Activated CD8-positive, alpha-beta T cell treated with anti-CD3 and anti-CD28 coated beads for 36 hours (primary cell): ENCODE results near the gene PLEKHA3. TPM values are rescaled to one million over a fixed set of nuclear protein-coding genes. Genes with fewer than 3 reads are reported as not detected.
A peak's percentile ranks its signal among the peaks of the same experiment; 100 is the strongest.

ENCODE experiments used
- ATAC-seq: fragments of 200-7000 bp; cut with Tn5 transposase; one replicate; pipeline ENCODE4 v1.10.0; 2021; ENCODE audit warnings: mild to moderate bottlenecking, moderate library complexity
- CTCF ChIA-PET: fragments of 350-600 bp; sonication (Branson Sonifier 250); formaldehyde crosslinking; loops from one replicate; lab custom pipeline; 2021; ENCODE audit warnings: antibody characterized with exemption; lab: Charles Lee
- POLR2A ChIA-PET: fragments of 350-600 bp; sonication (Branson Sonifier 250); formaldehyde crosslinking; loops from one replicate; lab custom pipeline; 2021; ENCODE audit warnings: antibody characterized with exemption; lab: Charles Lee
- DNase-seq: peaks from one replicate; pipeline ENCODE4 v3.0.0-alpha.2; 2020
- H3K27ac Mint-ChIP-seq: one replicate; pipeline ENCODE4 v1.8.0; 2021; ENCODE audit warnings: mild to moderate bottlenecking, mixed read lengths
- H3K27me3 Mint-ChIP-seq: one replicate; pipeline ENCODE4 v1.8.0; 2021; ENCODE audit warnings: mixed read lengths
- H3K36me3 Mint-ChIP-seq: one replicate; pipeline ENCODE4 v1.8.0; 2021; ENCODE audit warnings: low read depth, mixed read lengths
- H3K4me1 Mint-ChIP-seq: one replicate; pipeline ENCODE4 v1.8.0; 2021; ENCODE audit warnings: low read depth, mixed read lengths
- H3K4me3 Mint-ChIP-seq: one replicate; pipeline ENCODE4 v1.8.0; 2021; ENCODE audit warnings: mild to moderate bottlenecking, moderate library complexity, mixed read lengths
- H3K9me3 Mint-ChIP-seq: one replicate; pipeline ENCODE4 v1.8.0; 2021; ENCODE audit warnings: mixed read lengths
- CTCF ChIP-seq: fragments of 200-600 bp; IDR thresholded peaks from one replicate; pipeline ENCODE4 v1.8.0; 2022; ENCODE audit warnings: antibody characterized with exemption, mild to moderate bottlenecking
- intact Hi-C: fragments of 100-400 bp; cut with micrococcal nuclease; formaldehyde crosslinking; loops from one replicate; pipeline ENCODE4 v1.10.0; 2022
- total RNA-seq, 2 experiments: library from RNA; stranded (reverse); gene quantifications; one replicate each; pipeline ENCODE4 v1.2.3, GENCODE V29; 2021

PLEKHA3 gene
- total RNA-seq, 2 experiments from 2014 or later: 21.0 to 22.2 TPM

DNA sequence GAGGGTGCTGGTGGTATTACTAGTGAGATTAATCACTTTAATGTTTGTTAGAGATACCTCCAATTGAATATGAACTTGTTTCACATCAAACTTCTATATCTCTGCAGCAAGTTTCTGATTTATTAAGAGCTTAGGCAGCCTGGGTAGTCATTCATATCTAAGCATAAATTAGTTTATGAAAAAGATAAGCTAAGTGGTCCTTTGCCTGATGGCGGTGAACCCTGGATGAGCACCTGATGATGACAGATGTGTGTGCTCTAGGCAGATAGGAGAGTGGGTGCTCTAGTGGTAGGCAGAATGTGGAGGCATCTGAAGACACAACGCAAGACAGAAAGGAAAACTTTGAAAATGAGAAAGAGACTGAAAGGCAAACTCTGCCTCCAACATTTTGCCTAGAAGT is 6.9 kb upstream of the PLEKHA3 start:
- no peak for TF ChIP-seq CTCF
- ChIA-PET CTCF (no interaction called here), POLR2A (no interaction called here)
- Mint-ChIP-seq H3K27ac (no peak overlapping the region), H3K9me3 (no peaks in the 10 kb centered on the region), H3K4me1 (peaks cover 8% of the 10 kb centered on the region), H3K27me3 (no peaks in the 10 kb centered on the region), H3K4me3 (no peak overlapping the region), H3K36me3 (peaks cover 2% of the 10 kb centered on the region)
- ATAC-seq: no peak
- DNase-seq: no peak
- intact Hi-C loops: no loop called here

GRCh38 chr2:178473931-178474330 is 6.3 kb upstream of the PLEKHA3 start:
- Mint-ChIP-seq H3K36me3 (peaks cover 2% of the 10 kb centered on the region), H3K4me3 (no peak overlapping the region), H3K9me3 (no peaks in the 10 kb centered on the region), H3K27me3 (no peaks in the 10 kb centered on the region), H3K4me1 (peaks cover 8% of the 10 kb centered on the region), H3K27ac (no peak overlapping the region)
- TF ChIP-seq CTCF: no peak
- DNase-seq (no peak), ATAC-seq (no peak)
- POLR2A ChIA-PET: no interaction called here
- intact Hi-C loops: no loop called here
- CTCF ChIA-PET: no interaction called here

DNA sequence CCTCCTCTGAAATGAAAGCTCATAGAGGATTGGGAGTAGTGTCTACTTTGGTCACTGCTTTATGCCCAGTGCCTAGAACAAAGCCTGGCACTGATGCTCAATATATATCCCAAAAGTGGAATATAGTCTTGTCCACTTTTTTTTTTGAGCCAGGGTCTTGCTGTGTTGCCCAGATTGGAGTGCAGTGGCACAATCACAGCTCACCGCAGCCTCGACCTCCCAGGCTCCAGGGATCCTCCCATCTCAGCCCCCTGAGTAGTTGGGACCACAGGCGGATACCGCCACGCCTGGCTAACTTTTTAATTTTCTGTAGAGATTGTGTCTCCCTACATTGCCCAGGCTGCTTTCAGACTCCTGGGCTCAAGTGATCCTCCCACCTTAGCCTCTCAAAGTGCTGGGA is 5.7 kb upstream of the PLEKHA3 start:
- no peak overlapping the region for H3K4me3 Mint-ChIP-seq
- no peaks in the 10 kb centered on the region for H3K9me3 Mint-ChIP-seq
- H3K36me3 Mint-ChIP-seq: peaks cover 2% of the 10 kb centered on the region
- DNase-seq: no peak
- no peak for TF ChIP-seq CTCF
- ChIA-PET CTCF (interaction anchor here (1.9 kb wide), 1 partner anchor 60 kb away, joined by 5 read pairs; no protein-coding TSS in a partner anchor), POLR2A (no interaction called here)
- peaks cover 13% of the 10 kb centered on the region for H3K4me1 Mint-ChIP-seq
- H3K27ac Mint-ChIP-seq: no peak overlapping the region
- H3K27me3 Mint-ChIP-seq: no peaks in the 10 kb centered on the region
- intact Hi-C loops: no loop called here
- no peak for ATAC-seq

DNA sequence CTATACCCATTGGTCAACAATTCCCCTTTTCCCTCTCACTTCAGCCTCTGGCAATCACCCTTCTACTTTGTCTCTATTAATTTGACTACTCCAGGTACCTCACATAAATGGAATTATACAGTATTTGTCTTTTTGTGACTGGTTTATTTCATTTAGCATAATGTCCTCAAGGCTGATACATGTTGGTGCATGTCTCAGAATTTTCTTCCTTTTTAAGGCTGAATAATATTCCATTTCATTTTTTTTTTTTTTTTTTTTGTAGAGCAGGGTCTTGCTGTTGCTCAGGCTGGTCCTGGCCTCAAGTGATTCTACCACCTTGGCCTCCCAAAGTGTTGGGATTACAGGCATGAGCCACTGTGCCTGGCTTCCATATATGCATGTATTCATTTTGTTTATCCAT is 3.8 kb upstream of the PLEKHA3 start:
- DNase-seq: no peak
- Mint-ChIP-seq H3K9me3 (no peaks in the 10 kb centered on the region), H3K27ac (no peak overlapping the region), H3K4me3 (peak overlapping the region; percentile 21), H3K36me3 (peaks cover 2% of the 10 kb centered on the region), H3K4me1 (peaks cover 20% of the 10 kb centered on the region), H3K27me3 (no peaks in the 10 kb centered on the region)
- intact Hi-C loops: no loop called here
- no peak for TF ChIP-seq CTCF
- POLR2A ChIA-PET: interaction anchor here (1.6 kb wide), 1 partner anchor 25 kb away, joined by 3 read pairs; the partner anchor contains the start of genes PJVK and PRKRA
- ATAC-seq: no peak
- CTCF ChIA-PET: interaction anchor here (1.9 kb wide), 1 partner anchor 62 kb away, joined by 5 read pairs; no protein-coding TSS in a partner anchor

- ATAC-seq (no peak), DNase-seq (no peak)
- H3K4me1 Mint-ChIP-seq: peaks cover 31% of the 10 kb centered on the region
- peak overlapping the region; percentile 95 for H3K27ac Mint-ChIP-seq
- H3K4me3 Mint-ChIP-seq: peak overlapping the region; percentile 83
- ChIA-PET CTCF (interaction anchor here (2.3 kb wide), 1 partner anchor 27 kb away, joined by 9 read pairs; the partner anchor contains the start of genes PJVK and PRKRA), POLR2A (interaction anchor here (1.6 kb wide), 1 partner anchor 26 kb away, joined by 3 read pairs; the partner anchor contains the start of genes PJVK and PRKRA)
- H3K36me3 Mint-ChIP-seq: peaks cover 3% of the 10 kb centered on the region
- TF ChIP-seq CTCF: no peak
- no peaks in the 10 kb centered on the region for H3K9me3 Mint-ChIP-seq
- intact Hi-C loops: no loop called here
- H3K27me3 Mint-ChIP-seq: no peaks in the 10 kb centered on the region
Observed at GRCh38 chr2:178477443-178478129, 2.7 kb upstream of the PLEKHA3 start.
